8988T (cell line): ENCODE measurements around the gene HYAL1.

Experiments
- DNase-seq: peaks from one replicate; pipeline ENCODE4 v3.0.0; 2011

HYAL1 gene

GRCh38 chr3:50303013-50303815 is at the start of gene HYAL1:
TSS of gene HYAL1 (minus strand) at chr3:50303574. CDS start at chr3:50302956, 618 bp downstream.
- DNase-seq, result no peak

- DNase-seq, result no peak
Measured at GRCh38 chr3:50352781-50353180, 49.4 kb upstream of the HYAL1 start.

GRCh38 chr3:50351323-50351697 is 47.9 kb upstream of the HYAL1 start:
- no peak for DNase-seq

- peak; percentile 99 for DNase-seq
Measured at GRCh38 chr3:50350527-50351322, 47.4 kb upstream of the HYAL1 start, which contains the start of the genes CYB561D2 and NPRL2. TSS of gene CYB561D2 (plus strand) at chr3:50350862. CDS start at chr3:50351434, 572 bp downstream. TSS of gene NPRL2 (minus strand) at chr3:50350775. CDS start at chr3:50350652, 123 bp downstream.

GRCh38 chr3:50350213-50350526 is 46.8 kb upstream of the HYAL1 start:
- no peak for DNase-seq

GRCh38 chr3:50347187-50347813 is 43.9 kb upstream of the HYAL1 start:
- peak; percentile 77 for DNase-seq

- no peak for DNase-seq
Measured at GRCh38 chr3:50345586-50346234, 42.3 kb upstream of the HYAL1 start, which contains the start of gene ZMYND10. TSS of gene ZMYND10 (minus strand) at chr3:50345732. CDS start at chr3:50345579, 153 bp downstream.

GRCh38 chr3:50345008-50345407 is 41.6 kb upstream of the HYAL1 start:
- no peak for DNase-seq

- no peak for DNase-seq
Measured at GRCh38 chr3:50342813-50343633, 39.6 kb upstream of the HYAL1 start.

- DNase-seq, result no peak
Measured at GRCh38 chr3:50341996-50342650, 38.7 kb upstream of the HYAL1 start.

- DNase-seq, result no peak
Measured at GRCh38 chr3:50341537-50341936, 38.2 kb upstream of the HYAL1 start.

GRCh38 chr3:50340448-50341329 is 37.3 kb upstream of the HYAL1 start, which contains the start of gene RASSF1:
TSS of gene RASSF1 (minus strand) at chr3:50340836. CDS start at chr3:50340805, 31 bp downstream.
- no peak for DNase-seq

GRCh38 chr3:50340147-50340447 is 36.7 kb upstream of the HYAL1 start:
- no peak for DNase-seq

- no peak for DNase-seq
Measured at GRCh38 chr3:50339485-50340146, 36.2 kb upstream of the HYAL1 start.

GRCh38 chr3:50338965-50339364 is 35.6 kb upstream of the HYAL1 start:
- no peak for DNase-seq

GRCh38 chr3:50337175-50337861 is 33.9 kb upstream of the HYAL1 start:
- DNase-seq, result peak; percentile 100

- peak; percentile 79 for DNase-seq
Measured at GRCh38 chr3:50336452-50337174, 33.2 kb upstream of the HYAL1 start.

GRCh38 chr3:50334339-50335075 is 31.1 kb upstream of the HYAL1 start:
- DNase-seq, result no peak
